Measurements from ENCODE around the gene CSNK1A1L.

Gene CSNK1A1L

GRCh38 chr13:37106642-37107041, 1.2 kb upstream of the CSNK1A1L start:
- DNase-seq (ENCODE audit: low read depth): no peak

DNA sequence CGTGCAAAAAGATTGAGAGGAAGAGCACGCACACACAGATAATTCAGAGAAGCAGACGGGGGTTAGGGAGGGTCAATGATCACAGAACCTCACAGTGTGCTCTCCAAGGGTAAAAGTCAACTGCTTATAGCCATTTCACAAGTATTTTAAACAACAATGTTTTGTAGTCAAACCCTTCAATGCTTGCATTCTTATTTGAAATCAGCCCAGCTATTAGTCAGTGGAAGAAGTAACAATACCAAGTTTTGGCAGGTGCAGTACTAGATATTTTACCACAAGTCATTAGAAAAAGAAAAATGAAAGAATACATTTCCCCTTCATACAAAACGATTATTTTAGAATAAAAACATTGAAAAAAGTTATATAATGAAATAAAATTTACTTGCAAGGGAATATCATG, 2.6 kb downstream of the CSNK1A1L start:
- DNase-seq (ENCODE audit: low read depth): no peak

- no peak for DNase-seq (ENCODE audit: low read depth)
Measured at GRCh38 chr13:37101201-37101600, 4.3 kb downstream of the CSNK1A1L start.

GRCh38 chr13:37100731-37101130, 4.7 kb downstream of the CSNK1A1L start:
- DNase-seq (ENCODE audit: low read depth): no peak

- no peak for DNase-seq (ENCODE audit: low read depth)
Measured at GRCh38 chr13:37097076-37097475, 8.4 kb downstream of the CSNK1A1L start.

DNA sequence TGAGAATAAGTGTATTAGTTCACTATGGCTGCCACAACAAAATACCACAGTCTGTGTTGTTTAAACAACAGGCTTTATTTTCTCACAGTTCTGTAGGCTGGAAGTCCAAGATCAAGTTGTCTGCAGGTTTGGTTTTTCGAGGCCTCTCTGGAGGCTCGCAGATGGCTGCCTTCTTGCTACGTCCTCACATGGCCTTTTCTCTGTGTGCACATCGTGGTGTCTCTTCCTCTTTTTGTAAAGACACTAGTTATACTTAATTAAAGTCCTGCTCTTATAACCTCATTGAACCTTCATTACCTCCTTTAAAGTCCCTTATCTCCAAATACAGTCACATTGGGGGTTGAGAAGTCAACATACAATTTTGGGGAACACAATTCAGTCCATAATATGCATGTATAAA, 10.6 kb downstream of the CSNK1A1L start:
- DNase-seq (ENCODE audit: low read depth): no peak

DNA sequence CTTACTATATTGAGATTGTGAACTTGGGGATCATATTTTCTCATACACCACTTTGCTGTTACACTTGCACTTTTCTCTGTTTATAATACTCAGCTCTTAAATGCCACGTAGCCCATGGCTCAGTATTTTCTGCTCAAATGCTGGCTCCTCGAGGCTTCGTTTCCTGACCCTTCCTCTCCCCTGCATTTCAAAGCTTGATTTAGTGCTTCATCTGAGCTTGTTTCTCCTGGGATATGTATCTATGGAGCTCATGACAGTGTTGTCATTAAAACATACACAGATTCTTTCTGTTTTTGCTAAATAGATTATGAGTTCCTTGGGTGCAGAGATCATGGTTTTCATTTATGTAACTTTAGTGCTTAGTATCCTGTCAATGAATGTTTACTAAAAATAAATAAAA, 11.4 kb downstream of the CSNK1A1L start:
- DNase-seq (ENCODE audit: low read depth): no peak

DNA sequence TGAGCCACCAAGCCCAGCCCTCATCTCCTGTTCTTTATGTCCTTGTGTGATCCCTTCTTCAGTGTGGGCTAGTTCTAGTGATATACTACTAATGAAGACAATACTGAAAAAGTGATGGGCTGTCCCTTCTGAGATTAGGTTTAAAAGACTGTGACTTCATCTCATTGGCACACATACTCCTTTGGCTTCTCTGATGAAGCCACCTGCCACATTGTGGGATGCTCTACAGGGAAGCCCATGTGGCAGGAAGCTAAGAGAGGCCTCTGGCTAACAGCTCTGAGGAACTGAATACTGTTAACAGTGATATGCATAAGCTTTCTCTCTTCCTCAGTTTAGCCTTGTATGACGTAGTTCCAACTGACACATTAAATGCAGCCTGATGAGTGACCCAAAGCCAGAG, 13.6 kb downstream of the CSNK1A1L start:
- DNase-seq (ENCODE audit: low read depth): no peak

DNA sequence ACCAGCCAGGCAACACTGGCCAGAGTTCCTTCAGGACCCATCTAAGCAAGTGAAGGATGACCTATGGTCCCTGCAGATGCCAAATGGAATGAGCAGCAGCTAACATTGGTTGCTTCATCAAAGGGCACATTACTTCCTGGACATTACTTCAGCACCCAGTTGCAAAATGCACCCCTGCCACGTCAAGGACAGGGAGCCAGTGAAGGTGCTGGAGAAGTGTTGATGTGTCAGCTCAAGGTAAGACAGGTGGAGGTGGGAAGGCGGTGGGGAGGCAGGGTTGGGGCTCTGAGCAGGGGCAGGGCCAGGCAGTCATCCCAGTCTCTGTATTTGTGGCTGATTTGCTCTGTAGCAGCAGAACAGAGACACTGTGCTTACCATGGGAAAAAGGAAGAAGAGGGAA, 14.6 kb downstream of the CSNK1A1L start:
- DNase-seq (ENCODE audit: low read depth): no peak

DNA sequence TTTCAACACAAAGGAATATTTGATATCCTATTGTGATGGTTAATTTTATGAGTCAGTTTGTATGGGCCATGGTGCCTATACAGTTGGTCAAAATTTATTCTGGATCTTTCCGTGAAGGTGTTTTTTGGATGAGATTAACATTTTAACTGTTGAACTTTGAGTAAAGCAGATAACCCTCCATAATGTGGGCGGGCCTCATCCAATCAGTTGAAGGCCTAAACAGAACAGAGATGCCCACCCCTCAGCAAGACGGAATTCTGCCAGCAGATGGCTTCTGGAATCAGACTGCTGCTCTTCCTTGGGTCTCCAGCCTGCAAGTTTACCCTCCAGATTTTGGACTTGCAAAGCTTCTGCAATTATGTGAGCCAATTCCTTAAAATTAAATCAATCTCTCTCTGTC, 16.0 kb downstream of the CSNK1A1L start:
- DNase-seq (ENCODE audit: low read depth): no peak

GRCh38 chr13:37087486-37087885, 18.0 kb downstream of the CSNK1A1L start:
- DNase-seq (ENCODE audit: low read depth): no peak

GRCh38 chr13:37085606-37086005, 19.9 kb downstream of the CSNK1A1L start:
- DNase-seq (ENCODE audit: low read depth): no peak

- no peak for DNase-seq (ENCODE audit: low read depth)
Measured at GRCh38 chr13:37076818-37077217, 28.6 kb downstream of the CSNK1A1L start.

GRCh38 chr13:37075164-37075563, 30.3 kb downstream of the CSNK1A1L start:
- no peak for DNase-seq (ENCODE audit: low read depth)

- no peak for DNase-seq (ENCODE audit: low read depth)
Measured at GRCh38 chr13:37074703-37075102, 30.8 kb downstream of the CSNK1A1L start.

- DNase-seq (ENCODE audit: low read depth): no peak
Measured at GRCh38 chr13:37072024-37072423, 33.4 kb downstream of the CSNK1A1L start.

DNA sequence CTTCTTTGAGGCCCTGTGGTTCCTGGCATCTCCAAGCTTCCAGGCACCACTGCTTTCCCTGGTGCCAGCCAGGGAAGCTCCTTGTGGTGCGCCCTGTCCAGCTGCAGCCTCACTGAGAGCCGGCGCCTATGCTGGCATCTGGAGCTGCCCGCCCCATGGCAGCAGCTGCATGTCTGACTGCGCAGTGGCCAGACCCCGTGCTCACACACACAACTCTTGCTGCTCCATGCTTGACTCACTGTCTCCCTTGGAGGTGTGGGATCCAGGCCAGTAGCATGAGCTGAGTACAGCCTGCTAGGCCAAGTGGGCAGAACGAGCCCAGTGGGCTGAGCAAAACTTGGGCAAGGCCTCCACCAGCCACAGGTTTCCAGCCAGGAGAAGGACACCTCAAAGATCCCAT, 34.5 kb downstream of the CSNK1A1L start:
- no peak for DNase-seq (ENCODE audit: low read depth)

- DNase-seq (ENCODE audit: low read depth): no peak
Measured at GRCh38 chr13:37070145-37070695, 35.2 kb downstream of the CSNK1A1L start.

- no peak for DNase-seq (ENCODE audit: low read depth)
Measured at GRCh38 chr13:37069597-37070103, 35.8 kb downstream of the CSNK1A1L start.

DNA sequence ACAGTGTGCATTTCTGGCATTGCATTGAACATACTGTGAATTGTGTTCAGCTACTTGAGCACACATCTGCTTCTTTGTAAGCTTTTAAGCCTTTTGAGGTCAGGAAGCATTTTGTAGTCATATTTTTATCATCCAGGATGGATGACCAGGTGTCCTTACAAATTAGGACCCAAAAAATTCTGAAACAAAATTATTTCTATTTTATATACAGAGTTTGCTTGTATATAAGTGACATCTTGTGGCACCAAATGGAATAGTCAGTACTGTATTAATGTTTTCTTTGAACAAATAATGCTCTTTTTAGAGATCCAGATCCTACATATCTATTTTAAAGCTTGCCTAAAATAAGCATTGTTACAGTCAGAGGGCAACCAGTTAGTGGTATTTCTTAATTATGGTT, 36.5 kb downstream of the CSNK1A1L start:
- no peak for DNase-seq (ENCODE audit: low read depth)

- no peak for DNase-seq (ENCODE audit: low read depth)
Measured at GRCh38 chr13:37067874-37068273, 37.6 kb downstream of the CSNK1A1L start.

GRCh38 chr13:37065890-37066526, 39.5 kb downstream of the CSNK1A1L start:
- no peak for DNase-seq (ENCODE audit: low read depth)

GRCh38 chr13:37059848-37060192, 45.6 kb downstream of the CSNK1A1L start:
- no peak for DNase-seq (ENCODE audit: low read depth)

Measured in T follicular helper cell (primary cell).